WTC11 (cell line): ENCODE measurements around the gene CYB561A3.

ENCODE experiments used
- E2F5 ChIP-seq: sonication (generic); formaldehyde crosslinking; IDR thresholded peaks from 2 replicates; pipeline ENCODE4 v1.8.1; 2022; ENCODE audit warnings: mild to moderate bottlenecking, moderate library complexity, missing genetic modification reagents
- ESRRA ChIP-seq: sonication (generic); formaldehyde crosslinking; IDR thresholded peaks from 2 replicates; pipeline ENCODE4 v1.8.1; 2022; ENCODE audit warnings: mild to moderate bottlenecking, missing genetic modification reagents, borderline replicate concordance
- FOXP1 ChIP-seq: sonication (generic); formaldehyde crosslinking; IDR thresholded peaks from 2 replicates; pipeline ENCODE4 v1.8.0; 2022; ENCODE audit warnings: missing genetic modification reagents, mild to moderate bottlenecking, moderate library complexity, borderline replicate concordance
- NFYB ChIP-seq: sonication (generic); formaldehyde crosslinking; conservative IDR thresholded peaks from 2 replicates; pipeline ENCODE4 v1.8.0; 2022; ENCODE audit warnings: low read depth, missing genetic modification reagents
- SP1 ChIP-seq: sonication (generic); formaldehyde crosslinking; conservative IDR thresholded peaks from 2 replicates; pipeline ENCODE4 v1.8.1; 2022; ENCODE audit warnings: missing genetic modification reagents
- TEAD4 ChIP-seq: sonication (generic); formaldehyde crosslinking; IDR thresholded peaks from 2 replicates; pipeline ENCODE4 v1.8.0; 2022; ENCODE audit warnings: mild to moderate bottlenecking, missing genetic modification reagents
- ZBTB21 ChIP-seq: sonication (generic); formaldehyde crosslinking; IDR thresholded peaks from 2 replicates; pipeline ENCODE4 v1.8.1; 2023; ENCODE audit warnings: mild to moderate bottlenecking, missing genetic modification reagents, borderline replicate concordance
- ZNF317 ChIP-seq: sonication (generic); formaldehyde crosslinking; IDR thresholded peaks from 2 replicates; pipeline ENCODE4 v1.8.1; 2023; ENCODE audit warnings: low read depth, mild to moderate bottlenecking, moderate library complexity, missing genetic modification reagents, borderline replicate concordance
- ZNF416 ChIP-seq: fragments of 250-450 bp; sonication (Bioruptor Pico); IDR thresholded peaks from 2 replicates; pipeline ENCODE4 v1.9.0; 2021; ENCODE audit warnings: mild to moderate bottlenecking, inconsistent platforms
- ZNF671 ChIP-seq: fragments of 250-450 bp; sonication (Bioruptor Pico); IDR thresholded peaks from 2 replicates; pipeline ENCODE4 v1.8.0; 2021; ENCODE audit warnings: mild to moderate bottlenecking
- TF ChIP-seq, protein P1 (sequence below): fragments of 200-600 bp; IDR thresholded peaks from 2 replicates; pipeline ENCODE4 v1.8.0; 2022; ENCODE audit warnings: antibody characterized with exemption
- TF ChIP-seq, protein P2 (sequence below): sonication (generic); formaldehyde crosslinking; IDR thresholded peaks from 2 replicates; pipeline ENCODE4 v1.8.1; 2022; ENCODE audit warnings: missing genetic modification reagents, borderline replicate concordance
- TF ChIP-seq, protein P3 (sequence below): sonication (generic); formaldehyde crosslinking; IDR thresholded peaks from 2 replicates; pipeline ENCODE4 v1.8.1; 2023; ENCODE audit warnings: mild to moderate bottlenecking, missing genetic modification reagents, moderate library complexity
- TF ChIP-seq, protein P4 (sequence below): sonication (generic); formaldehyde crosslinking; IDR thresholded peaks from 2 replicates; pipeline ENCODE4 v1.8.0; 2022; ENCODE audit warnings: mild to moderate bottlenecking, missing genetic modification reagents

GRCh38 chr11:61310749-61311148 lies 50.9 kb downstream of the CYB561A3 start:
- TF ChIP-seq, protein P1, sequence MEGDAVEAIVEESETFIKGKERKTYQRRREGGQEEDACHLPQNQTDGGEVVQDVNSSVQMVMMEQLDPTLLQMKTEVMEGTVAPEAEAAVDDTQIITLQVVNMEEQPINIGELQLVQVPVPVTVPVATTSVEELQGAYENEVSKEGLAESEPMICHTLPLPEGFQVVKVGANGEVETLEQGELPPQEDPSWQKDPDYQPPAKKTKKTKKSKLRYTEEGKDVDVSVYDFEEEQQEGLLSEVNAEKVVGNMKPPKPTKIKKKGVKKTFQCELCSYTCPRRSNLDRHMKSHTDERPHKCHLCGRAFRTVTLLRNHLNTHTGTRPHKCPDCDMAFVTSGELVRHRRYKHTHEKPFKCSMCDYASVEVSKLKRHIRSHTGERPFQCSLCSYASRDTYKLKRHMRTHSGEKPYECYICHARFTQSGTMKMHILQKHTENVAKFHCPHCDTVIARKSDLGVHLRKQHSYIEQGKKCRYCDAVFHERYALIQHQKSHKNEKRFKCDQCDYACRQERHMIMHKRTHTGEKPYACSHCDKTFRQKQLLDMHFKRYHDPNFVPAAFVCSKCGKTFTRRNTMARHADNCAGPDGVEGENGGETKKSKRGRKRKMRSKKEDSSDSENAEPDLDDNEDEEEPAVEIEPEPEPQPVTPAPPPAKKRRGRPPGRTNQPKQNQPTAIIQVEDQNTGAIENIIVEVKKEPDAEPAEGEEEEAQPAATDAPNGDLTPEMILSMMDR: no peak
- no peak for TF ChIP-seq NFYB (CRISPR knock-in tag)
- no peak for TF ChIP-seq ZBTB21 (CRISPR knock-in tag)
- TF ChIP-seq ZNF416 (CRISPR knock-in tag): no peak
- no peak for TF ChIP-seq TEAD4 (CRISPR knock-in tag)
- no peak for TF ChIP-seq E2F5 (CRISPR knock-in tag)
- TF ChIP-seq ESRRA (CRISPR knock-in tag): no peak
- no peak for TF ChIP-seq FOXP1
- TF ChIP-seq, protein P2, sequence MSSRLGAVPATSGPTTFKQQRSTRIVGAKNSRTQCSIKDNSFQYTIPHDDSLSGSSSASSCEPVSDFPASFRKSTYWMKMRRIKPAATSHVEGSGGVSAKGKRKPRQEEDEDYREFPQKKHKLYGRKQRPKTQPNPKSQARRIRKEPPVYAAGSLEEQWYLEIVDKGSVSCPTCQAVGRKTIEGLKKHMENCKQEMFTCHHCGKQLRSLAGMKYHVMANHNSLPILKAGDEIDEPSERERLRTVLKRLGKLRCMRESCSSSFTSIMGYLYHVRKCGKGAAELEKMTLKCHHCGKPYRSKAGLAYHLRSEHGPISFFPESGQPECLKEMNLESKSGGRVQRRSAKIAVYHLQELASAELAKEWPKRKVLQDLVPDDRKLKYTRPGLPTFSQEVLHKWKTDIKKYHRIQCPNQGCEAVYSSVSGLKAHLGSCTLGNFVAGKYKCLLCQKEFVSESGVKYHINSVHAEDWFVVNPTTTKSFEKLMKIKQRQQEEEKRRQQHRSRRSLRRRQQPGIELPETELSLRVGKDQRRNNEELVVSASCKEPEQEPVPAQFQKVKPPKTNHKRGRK: no peak
- TF ChIP-seq, protein P3, sequence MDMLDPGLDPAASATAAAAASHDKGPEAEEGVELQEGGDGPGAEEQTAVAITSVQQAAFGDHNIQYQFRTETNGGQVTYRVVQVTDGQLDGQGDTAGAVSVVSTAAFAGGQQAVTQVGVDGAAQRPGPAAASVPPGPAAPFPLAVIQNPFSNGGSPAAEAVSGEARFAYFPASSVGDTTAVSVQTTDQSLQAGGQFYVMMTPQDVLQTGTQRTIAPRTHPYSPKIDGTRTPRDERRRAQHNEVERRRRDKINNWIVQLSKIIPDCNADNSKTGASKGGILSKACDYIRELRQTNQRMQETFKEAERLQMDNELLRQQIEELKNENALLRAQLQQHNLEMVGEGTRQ (CRISPR knock-in tag): no peak
- TF ChIP-seq, protein P4, sequence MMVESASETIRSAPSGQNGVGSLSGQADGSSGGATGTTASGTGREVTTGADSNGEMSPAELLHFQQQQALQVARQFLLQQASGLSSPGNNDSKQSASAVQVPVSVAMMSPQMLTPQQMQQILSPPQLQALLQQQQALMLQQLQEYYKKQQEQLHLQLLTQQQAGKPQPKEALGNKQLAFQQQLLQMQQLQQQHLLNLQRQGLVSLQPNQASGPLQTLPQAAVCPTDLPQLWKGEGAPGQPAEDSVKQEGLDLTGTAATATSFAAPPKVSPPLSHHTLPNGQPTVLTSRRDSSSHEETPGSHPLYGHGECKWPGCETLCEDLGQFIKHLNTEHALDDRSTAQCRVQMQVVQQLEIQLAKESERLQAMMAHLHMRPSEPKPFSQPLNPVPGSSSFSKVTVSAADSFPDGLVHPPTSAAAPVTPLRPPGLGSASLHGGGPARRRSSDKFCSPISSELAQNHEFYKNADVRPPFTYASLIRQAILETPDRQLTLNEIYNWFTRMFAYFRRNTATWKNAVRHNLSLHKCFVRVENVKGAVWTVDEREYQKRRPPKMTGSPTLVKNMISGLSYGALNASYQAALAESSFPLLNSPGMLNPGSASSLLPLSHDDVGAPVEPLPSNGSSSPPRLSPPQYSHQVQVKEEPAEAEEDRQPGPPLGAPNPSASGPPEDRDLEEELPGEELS (CRISPR knock-in tag): no peak
- TF ChIP-seq ZNF671 (CRISPR knock-in tag): no peak
- no peak for TF ChIP-seq ZNF317
- TF ChIP-seq SP1 (CRISPR knock-in tag): no peak
